ENCODE measurements around the gene FAM120B.

DNA sequence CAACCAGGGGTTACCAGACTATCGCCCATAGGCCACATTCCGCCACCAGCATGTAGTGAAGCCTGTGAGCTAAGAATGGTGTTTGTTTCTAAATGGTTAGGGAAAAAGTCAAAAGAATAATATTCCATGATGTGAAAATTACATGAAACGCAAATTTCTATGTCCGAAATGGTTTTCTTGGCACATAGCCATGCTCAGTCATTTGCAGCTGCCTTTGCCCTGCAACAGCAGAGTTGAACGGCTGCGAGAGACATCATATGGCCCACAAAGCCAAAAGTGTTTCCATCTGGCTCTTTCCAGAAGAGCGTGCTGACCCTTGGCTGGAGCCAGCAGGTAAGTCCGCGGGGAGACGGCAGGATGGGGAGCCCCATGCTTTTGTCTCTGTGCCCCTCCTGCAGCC is 60.7 kb downstream of the FAM120B start:
- TF ChIP-seq POLR2A (IDR thresholded peaks at IDR 0.05) (no peak), POLR2AphosphoS5 (IDR thresholded peaks at IDR 0.05) (no peak)
- TF ChIP-seq, protein P1, sequence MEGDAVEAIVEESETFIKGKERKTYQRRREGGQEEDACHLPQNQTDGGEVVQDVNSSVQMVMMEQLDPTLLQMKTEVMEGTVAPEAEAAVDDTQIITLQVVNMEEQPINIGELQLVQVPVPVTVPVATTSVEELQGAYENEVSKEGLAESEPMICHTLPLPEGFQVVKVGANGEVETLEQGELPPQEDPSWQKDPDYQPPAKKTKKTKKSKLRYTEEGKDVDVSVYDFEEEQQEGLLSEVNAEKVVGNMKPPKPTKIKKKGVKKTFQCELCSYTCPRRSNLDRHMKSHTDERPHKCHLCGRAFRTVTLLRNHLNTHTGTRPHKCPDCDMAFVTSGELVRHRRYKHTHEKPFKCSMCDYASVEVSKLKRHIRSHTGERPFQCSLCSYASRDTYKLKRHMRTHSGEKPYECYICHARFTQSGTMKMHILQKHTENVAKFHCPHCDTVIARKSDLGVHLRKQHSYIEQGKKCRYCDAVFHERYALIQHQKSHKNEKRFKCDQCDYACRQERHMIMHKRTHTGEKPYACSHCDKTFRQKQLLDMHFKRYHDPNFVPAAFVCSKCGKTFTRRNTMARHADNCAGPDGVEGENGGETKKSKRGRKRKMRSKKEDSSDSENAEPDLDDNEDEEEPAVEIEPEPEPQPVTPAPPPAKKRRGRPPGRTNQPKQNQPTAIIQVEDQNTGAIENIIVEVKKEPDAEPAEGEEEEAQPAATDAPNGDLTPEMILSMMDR (IDR thresholded peaks at IDR 0.05): no peak

All from gastroesophageal sphincter (tissue), 3 donors.